Measurements from ENCODE around the gene GFOD2. TPM values are rescaled to one million over a fixed set of nuclear protein-coding genes. Genes with fewer than 3 reads are reported as not detected.

The GFOD2 gene
- total and polyA plus RNA-seq, 2 of the 13 experiments (the other 11 are each of a cell fraction or from before 2014, with no cell fraction given) = 11.1 to 17.2 TPM

- no peak for TF ChIP-seq ZNF670 (CRISPR knock-in tag; IDR thresholded peaks at IDR 0.05; ENCODE audit: borderline replicate concordance)
- TF ChIP-seq LBX2 (CRISPR knock-in tag; IDR thresholded peaks at IDR 0.05; ENCODE audit: borderline replicate concordance) = 0 out of 2 replicates have a peak, but pooled peaks have one; percentile 64
- TF ChIP-seq ZNF24 (IDR thresholded peaks at IDR 0.05) = no peak
- no peak for TF ChIP-seq HNRNPH1 (optimal IDR thresholded peaks at IDR 0.05; ENCODE audit: low read depth, low read length)
- TF ChIP-seq ZNF281 (CRISPR knock-in tag; IDR thresholded peaks at IDR 0.05; ENCODE audit: borderline replicate concordance) = peak; percentile 91
- TF ChIP-seq RORA (CRISPR knock-in tag; IDR thresholded peaks at IDR 0.05) = no peak
- no peak for TF ChIP-seq ETS1 (CRISPR knock-in tag; IDR thresholded peaks at IDR 0.05)
- TF ChIP-seq RBAK (CRISPR knock-in tag; IDR thresholded peaks at IDR 0.05) = no peak
- TF ChIP-seq ZNF30 (CRISPR knock-in tag; IDR thresholded peaks at IDR 0.05) = no peak
- TF ChIP-seq ISX (CRISPR knock-in tag; conservative IDR thresholded peaks at IDR 0.05) = no peak
- no peak for TF ChIP-seq TCF7 (IDR thresholded peaks at IDR 0.05; ENCODE audit: low read depth)
- no peak for TF ChIP-seq ZIK1 (CRISPR knock-in tag; IDR thresholded peaks at IDR 0.05; ENCODE audit: borderline replicate concordance, low read depth)
- no peak for TF ChIP-seq RFXANK (CRISPR knock-in tag; IDR thresholded peaks at IDR 0.05)
- TF ChIP-seq RELA (CRISPR knock-in tag; IDR thresholded peaks at IDR 0.05) = no peak
- TF ChIP-seq ZGPAT (CRISPR knock-in tag; IDR thresholded peaks at IDR 0.05) = no peak; the same call in 1 of the 2 replicates
- 0 out of 2 replicates have a peak, but pooled peaks have one; percentile 69 for TF ChIP-seq SIN3A (IDR thresholded peaks at IDR 0.05; ENCODE audit: borderline replicate concordance, low read depth, low read length)
- TF ChIP-seq ZNF747 (CRISPR knock-in tag; IDR thresholded peaks at IDR 0.05; ENCODE audit: borderline replicate concordance) = no peak
- TF ChIP-seq ZNF616 (CRISPR knock-in tag; IDR thresholded peaks at IDR 0.05; ENCODE audit: low read depth) = 0 out of 2 replicates have a peak, but pooled peaks have one; percentile 67
- peak; percentile 22; the same call in 1 of the 2 replicates for TF ChIP-seq ZNF547 (CRISPR knock-in tag; IDR thresholded peaks at IDR 0.05)
- no peak for TF ChIP-seq ZNF274 (CRISPR knock-in tag; IDR thresholded peaks at IDR 0.05)
- peak; percentile 53; the same call in 1 of the 2 replicates for TF ChIP-seq ZNF331 (CRISPR knock-in tag; IDR thresholded peaks at IDR 0.05)
- no peak for TF ChIP-seq ZFP37 (CRISPR knock-in tag; IDR thresholded peaks at IDR 0.05; ENCODE audit: borderline replicate concordance)
- TF ChIP-seq ZNF205 (CRISPR knock-in tag; IDR thresholded peaks at IDR 0.05) = no peak
- no peak; the same call in 1 of the 2 replicates for TF ChIP-seq ZBTB25 (CRISPR knock-in tag; IDR thresholded peaks at IDR 0.05)
Observed at GRCh38 chr16:67652578-67653127, 66.5 kb downstream of the GFOD2 start (continued).
